D721Med (cell line): ENCODE data around the gene TPM2.

Source experiments
- DNase-seq: peaks from one replicate; pipeline ENCODE4 v3.0.0; 2011; ENCODE audit warnings: low spot score; ENCODE audit not compliant: insufficient read length
- FAIRE-seq: peaks from 2 replicates; lab custom pipeline; 2011; peaks lifted over from hg19 to GRCh38; lab: Jason Lieb, UNC
- CTCF ChIP-seq: IDR thresholded peaks from 2 replicates; pipeline ENCODE4 v1.5.1; 2012; ENCODE audit warnings: mild to moderate bottlenecking, control low read depth; ENCODE audit not compliant: insufficient read depth; ENCODE audit errors: missing control alignments

Gene TPM2

GRCh38 chr9:35636135-35636876 is 53.4 kb downstream of the TPM2 start:
- FAIRE-seq (no peak), DNase-seq (no peak)
- TF ChIP-seq CTCF = no peak

GRCh38 chr9:35635730-35636129 is 54.0 kb downstream of the TPM2 start:
- FAIRE-seq (no peak), DNase-seq (no peak)
- TF ChIP-seq CTCF = no peak
